Right lung (tissue), 10 donors: ENCODE measurements around the gene PRMT9. TPM values are rescaled to one million over a fixed set of nuclear protein-coding genes. Genes with fewer than 3 reads are reported as not detected.

Experiments used
- DNase-seq, 2 donors: peaks; one replicate each; pipeline ENCODE4 v3.0.0-alpha.2; 2013
- long read RNA-seq, 8 donors: transcript quantifications; one replicate each; lab custom pipeline, GENCODE V29; 2026
- polyA plus RNA-seq, 5 donors: library from polyadenylated mRNA; unstranded; fragments of 120-200 nt; gene quantifications; one replicate each; pipeline versions ENCODE4 v1.2.1 to v1.2.3, GENCODE V29; 2013; ENCODE audit warnings: inconsistent platforms in 1 of 5, low replicate concordance in 1 of 5; ENCODE audit not compliant: insufficient read length in 5 of 5, insufficient read depth in 1 of 5

PRMT9 gene
- 10 to 100 TPM; 17.0 to 29.5 (median 26.9) TPM for polyA plus RNA-seq
- long read RNA-seq, donor 1, partial matches to known transcripts, result 0 of 3 reads
- long read RNA-seq, donor 1, other reads (novel, unspliced or antisense), result 0 of 3 reads
- long read RNA-seq, donor 2, partial matches to known transcripts, result 12 of 13 reads
- long read RNA-seq, donor 2, other reads (novel, unspliced or antisense), result 0 of 13 reads
- long read RNA-seq, donor 3, partial matches to known transcripts, result 9 of 10 reads
- long read RNA-seq, donor 3, other reads (novel, unspliced or antisense), result 0 of 10 reads
- long read RNA-seq, donor 4, partial matches to known transcripts, result 0 of 3 reads
- long read RNA-seq, donor 4, other reads (novel, unspliced or antisense), result 0 of 3 reads
- long read RNA-seq, donor 5, partial matches to known transcripts, result 6 of 8 reads
- long read RNA-seq, donor 5, other reads (novel, unspliced or antisense), result 0 of 8 reads
- long read RNA-seq, donor 6, partial matches to known transcripts, result 19 of 24 reads
- long read RNA-seq, donor 6, other reads (novel, unspliced or antisense), result 0 of 24 reads
- long read RNA-seq, donor 7, partial matches to known transcripts, result 11 of 15 reads
- long read RNA-seq, donor 7, other reads (novel, unspliced or antisense), result 0 of 15 reads
- long read RNA-seq, donor 8, result 0 reads

GRCh38 chr4:147683717-147684700 lies at the start of gene PRMT9:
PRMT9 (minus strand) TSS chr4:147684163; CDS start chr4:147683987, 176 bp downstream.
- DNase-seq, result peak; percentile 91 to 92

- DNase-seq, result peak; percentile 62 to 63
Observed at GRCh38 chr4:147732518-147733235, 48.7 kb upstream of the PRMT9 start.

GRCh38 chr4:147731580-147732517 lies 47.9 kb upstream of the PRMT9 start, which contains the start of gene ARHGAP10:
ARHGAP10 (plus strand) TSS chr4:147732088; CDS start chr4:147732302, 214 bp downstream.
- peak; percentile 77 to 79 for DNase-seq

- DNase-seq, result no peak
Observed at GRCh38 chr4:147730333-147730732, 46.4 kb upstream of the PRMT9 start.

DNA sequence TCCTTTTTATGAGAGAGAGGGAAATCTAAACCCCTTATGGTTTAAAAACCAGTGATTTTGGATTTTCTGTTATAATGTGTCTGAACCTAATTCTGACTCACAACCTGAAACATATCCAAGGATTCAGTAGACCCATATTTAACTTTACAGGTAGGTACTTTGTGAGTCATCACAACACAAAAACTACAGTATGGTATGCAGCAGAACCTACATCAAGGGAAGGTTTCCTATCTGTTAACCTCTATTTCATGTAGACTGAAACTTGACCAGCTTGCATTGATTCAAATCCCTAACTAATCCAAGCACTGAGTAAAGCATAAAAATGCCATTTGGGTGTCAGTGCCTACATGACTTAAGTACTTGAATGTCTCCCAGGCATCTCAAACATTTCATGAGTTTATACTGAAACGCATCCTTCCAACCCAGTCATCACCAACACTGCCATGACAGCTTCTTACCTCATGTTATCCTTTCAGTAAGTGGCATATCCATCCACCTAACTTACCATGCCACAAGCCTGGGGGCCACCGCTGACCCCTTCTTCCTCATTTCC lies 43.6 kb upstream of the PRMT9 start:
- DNase-seq, result no peak

DNA sequence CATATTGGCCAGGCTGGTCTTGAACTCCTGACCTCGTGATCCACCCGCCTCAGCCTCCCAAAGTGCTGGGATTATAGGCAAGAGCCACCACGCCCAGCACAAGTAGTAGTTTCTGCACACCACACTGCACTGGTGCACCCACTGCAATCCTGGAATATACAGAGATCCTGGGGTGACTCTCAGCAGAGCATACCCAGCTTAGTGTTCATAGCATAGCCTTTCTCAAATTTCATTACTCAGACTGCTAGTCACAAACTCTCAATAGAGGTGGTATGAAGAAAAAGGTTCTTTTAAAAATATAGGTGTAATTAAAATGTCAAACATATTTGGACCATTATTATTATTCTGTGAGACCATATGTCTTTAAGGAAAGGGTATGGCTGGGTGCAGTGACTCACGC lies 41.7 kb upstream of the PRMT9 start:
- DNase-seq, result no peak

DNA sequence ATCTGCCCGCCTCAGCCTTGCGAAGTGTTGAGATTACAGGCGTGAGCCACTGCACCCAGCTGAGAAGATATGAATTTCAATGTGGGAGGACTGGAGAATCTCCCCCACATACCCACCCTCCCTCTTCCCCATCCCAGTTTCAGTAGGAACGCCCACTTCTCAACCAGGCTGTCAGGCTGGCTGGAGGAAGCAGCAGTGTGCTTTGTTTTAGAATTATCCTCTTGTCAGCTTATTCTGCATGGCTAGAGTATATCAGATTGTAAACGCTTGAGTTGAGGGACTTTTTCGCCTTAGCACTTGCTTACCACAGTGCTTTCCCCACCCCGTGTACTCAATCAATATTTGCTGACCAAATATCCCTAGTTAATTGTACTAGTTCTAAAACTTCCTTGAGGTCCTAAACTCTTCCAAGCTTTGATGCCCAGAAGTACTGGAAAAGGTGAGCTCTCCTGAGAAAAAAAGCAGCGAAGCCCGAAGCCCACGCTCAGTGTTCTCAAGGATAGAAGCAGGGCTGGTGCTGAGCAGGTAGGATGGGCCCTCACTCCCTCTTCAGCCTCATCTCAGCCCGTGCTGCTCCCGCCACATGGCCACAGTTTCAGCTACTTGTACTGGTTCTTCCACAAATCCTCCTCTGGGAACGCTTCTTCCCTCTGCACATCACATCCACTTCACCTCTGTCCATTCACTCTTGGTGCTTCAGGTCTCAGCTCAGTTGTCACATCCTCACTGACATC lies 40.7 kb upstream of the PRMT9 start:
- DNase-seq, result no peak

- no peak for DNase-seq
Observed at GRCh38 chr4:147723326-147723725, 39.4 kb upstream of the PRMT9 start.

- DNase-seq, result no peak
Observed at GRCh38 chr4:147717878-147718277, 33.9 kb upstream of the PRMT9 start.

- no peak for DNase-seq
Observed at GRCh38 chr4:147714575-147715401, 30.8 kb upstream of the PRMT9 start.

GRCh38 chr4:147709999-147710398 lies 26.0 kb upstream of the PRMT9 start:
- DNase-seq, result no peak

DNA sequence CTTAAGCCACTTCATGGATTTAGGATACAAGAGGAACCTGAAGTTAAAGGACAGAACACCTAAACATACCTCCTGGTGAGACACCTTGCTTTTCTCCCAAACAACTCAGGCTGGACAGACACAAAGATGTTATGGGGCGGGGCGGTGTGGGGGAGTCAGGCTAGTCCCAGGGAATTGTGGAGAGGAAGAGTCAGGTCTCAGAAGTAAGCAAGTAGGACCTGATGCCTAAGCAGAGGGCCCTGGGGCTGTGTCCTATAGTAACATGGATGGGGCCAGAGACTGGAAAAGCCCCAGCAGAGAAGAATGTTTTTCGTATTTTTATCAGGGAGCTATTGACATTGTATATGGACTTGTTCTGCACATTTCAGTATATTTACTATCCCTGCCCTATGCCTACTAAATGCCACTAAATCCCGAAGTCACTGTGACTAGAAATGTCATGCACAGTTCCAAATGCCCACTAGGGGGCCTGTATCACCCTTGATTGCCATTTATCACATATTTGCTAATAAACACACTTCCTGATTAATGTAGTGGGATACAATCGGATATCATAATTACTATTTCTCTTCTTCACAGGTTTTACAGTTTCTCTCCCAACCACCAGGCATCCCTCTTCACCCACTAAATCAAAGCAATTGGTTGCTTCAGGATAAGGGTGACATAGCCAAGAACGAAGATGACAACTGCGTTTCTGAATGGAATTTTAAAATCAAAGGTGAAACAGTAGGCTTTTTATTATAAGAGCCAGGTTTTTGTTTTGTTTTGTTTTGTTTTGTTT lies 24.1 kb upstream of the PRMT9 start:
- DNase-seq, result peak; percentile 10 to 42

- DNase-seq, result no peak
Observed at GRCh38 chr4:147704846-147705245, 20.9 kb upstream of the PRMT9 start.

GRCh38 chr4:147696866-147697265 lies 12.9 kb upstream of the PRMT9 start:
- no peak for DNase-seq

DNA sequence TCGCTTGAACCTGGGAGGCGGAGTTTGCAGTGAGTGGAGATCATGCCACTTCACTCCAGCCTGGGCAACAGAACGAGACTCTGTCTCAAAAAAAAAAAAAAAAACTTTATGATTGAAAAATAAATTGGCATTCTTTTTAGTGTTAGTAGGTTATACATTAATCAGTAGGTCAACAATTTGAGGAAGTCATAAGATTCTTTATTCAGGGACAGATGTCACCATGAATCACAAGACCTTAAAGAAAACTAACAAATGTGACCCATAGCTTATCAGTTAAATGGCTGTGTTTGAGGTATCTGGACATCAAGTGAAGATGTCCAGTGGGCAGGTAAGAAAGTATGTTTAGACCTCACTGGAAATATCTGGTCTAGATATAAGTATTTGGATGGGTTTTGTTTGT lies 9.3 kb upstream of the PRMT9 start:
- no peak for DNase-seq

- no peak for DNase-seq
Observed at GRCh38 chr4:147691820-147692219, 7.9 kb upstream of the PRMT9 start.

- no peak for DNase-seq
Observed at GRCh38 chr4:147689067-147689466, 5.1 kb upstream of the PRMT9 start.
